Spinal cord (tissue), 10 donors: ENCODE measurements around the gene EFS. TPM values are rescaled to one million over a fixed set of nuclear protein-coding genes. Genes with fewer than 3 reads are reported as not detected.

Experiments
- DNase-seq, 6 donors: peaks; one replicate each; pipeline versions ENCODE4 v3.0.0 to v3.0.0-alpha.2; 2013 to 2015; ENCODE audit warnings: low spot score in 6 of 6, low read depth in 4 of 6
- H3K27ac ChIP-seq: one replicate; pipeline ENCODE4 v1.5.1; 2013; ENCODE audit warnings: low read depth, low read length, control low read depth
- H3K27me3 ChIP-seq: one replicate; pipeline ENCODE4 v1.6.1; 2013; ENCODE audit warnings: low read length; ENCODE audit not compliant: control insufficient read depth, insufficient read depth
- H3K36me3 ChIP-seq: one replicate; pipeline ENCODE4 v1.6.1; 2013; ENCODE audit warnings: low read length; ENCODE audit not compliant: control insufficient read depth, insufficient read depth
- H3K4me1 ChIP-seq: one replicate; pipeline ENCODE4 v1.6.1; 2013; ENCODE audit warnings: low read length; ENCODE audit not compliant: control insufficient read depth, insufficient read depth
- H3K4me3 ChIP-seq: one replicate; pipeline ENCODE4 v1.5.1; 2013; ENCODE audit warnings: low read depth, low read length, control low read depth
- H3K9me3 ChIP-seq: one replicate; pipeline ENCODE4 v1.6.1; 2013; ENCODE audit warnings: low read length; ENCODE audit not compliant: control insufficient read depth, insufficient read depth
- WGBS: methylation state at CpG from one replicate; pipeline ENCODE4 v1.1.5; 2013; ENCODE audit warnings: missing lambda C conversion rate; ENCODE audit not compliant: insufficient coverage; 5-methylcytosine and 5-hydroxymethylcytosine counted together
- polyA plus RNA-seq, 2 donors: library from polyadenylated mRNA; unstranded; fragments of 120-200 nt; gene quantifications; one replicate each; pipeline ENCODE4 v1.2.1, GENCODE V29; 2013; ENCODE audit not compliant: insufficient read length in 2 of 2
- total RNA-seq, 2 donors: library from RNA; depleted of rRNA in 1 of 2; stranded (reverse); fragments of 120-200 nt in 1 of 2; fragments of >200 nt in 1 of 2; gene quantifications; one replicate each; pipeline versions ENCODE4 v1.2.3 to v1.2.4, GENCODE V29; 2013 to 2014
- donor health status: healthy.

EFS gene
- total and polyA plus RNA-seq, 4 donors = 11.1 to 45.6 (median 34.6) TPM

DNA sequence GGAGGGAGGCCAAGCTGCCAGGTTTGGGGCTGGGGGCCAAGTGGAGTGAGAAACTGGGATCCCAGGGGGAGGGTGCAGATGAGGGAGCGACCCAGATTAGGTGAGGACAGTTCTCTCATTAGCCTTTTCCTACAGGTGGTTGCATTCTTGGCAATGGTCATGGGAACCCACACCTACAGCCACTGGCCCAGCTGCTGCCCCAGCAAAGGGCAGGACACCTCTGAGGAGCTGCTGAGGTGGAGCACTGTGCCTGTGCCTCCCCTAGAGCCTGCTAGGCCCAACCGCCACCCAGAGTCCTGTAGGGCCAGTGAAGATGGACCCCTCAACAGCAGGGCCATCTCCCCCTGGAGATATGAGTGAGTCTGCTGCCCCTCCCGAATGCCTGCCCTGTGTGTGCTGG, 8.1 kb upstream of the EFS start:
- Histone ChIP-seq H3K36me3 (peaks cover 3% of the 10 kb centered on the region), H3K27me3 (no peaks in the 10 kb centered on the region), H3K27ac (no peak overlapping the region), H3K4me3 (no peak overlapping the region), H3K4me1 (peaks cover 39% of the 10 kb centered on the region), H3K9me3 (no peaks in the 10 kb centered on the region)
- WGBS = 100% methylated on average over 2 of the region's 3 CpGs
- no peak for DNase-seq

- H3K27ac ChIP-seq = no peak within 1 kb of the TSS
- WGBS = 84% methylated on average over 2 of the region's 2 CpGs
- H3K4me1 ChIP-seq = peaks cover 34% of the 10 kb centered on the region
- peaks cover 3% of the 10 kb centered on the region for H3K36me3 ChIP-seq
- no peak within 1 kb of the TSS for H3K4me3 ChIP-seq
- H3K9me3 ChIP-seq = no peaks in the 10 kb centered on the region
- H3K27me3 ChIP-seq = no peaks in the 10 kb centered on the region
- DNase-seq = no peak
Measured at GRCh38 chr14:23372509-23372908, 7.5 kb upstream of the EFS start, which contains the start of gene IL25. IL25 (plus strand) TSS chr14:23372809.

DNA sequence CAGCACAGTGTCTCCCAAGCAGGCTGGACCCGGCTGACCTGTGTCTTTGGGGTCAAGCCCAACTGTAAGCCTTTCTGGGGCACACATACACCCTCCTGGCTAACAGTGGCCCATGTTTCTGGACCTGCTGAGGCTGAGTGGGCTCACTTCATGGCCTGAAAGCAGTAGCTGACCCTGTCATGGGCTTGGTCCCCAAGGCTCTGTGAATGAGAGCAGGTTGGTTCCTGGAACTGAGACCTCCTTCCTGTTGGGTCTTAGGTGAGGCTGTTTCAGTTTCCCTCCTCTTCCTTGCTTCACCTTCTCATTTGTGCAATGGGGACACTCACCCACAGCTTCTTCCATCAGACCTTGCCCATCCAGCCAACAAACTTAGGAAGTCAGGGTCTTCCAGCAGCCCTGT, 6.9 kb upstream of the EFS start:
- Histone ChIP-seq H3K27me3 (no peaks in the 10 kb centered on the region), H3K4me3 (no peak overlapping the region), H3K27ac (no peak overlapping the region), H3K4me1 (peaks cover 34% of the 10 kb centered on the region), H3K9me3 (no peaks in the 10 kb centered on the region), H3K36me3 (peaks cover 3% of the 10 kb centered on the region)
- 100% methylated on average over 1 of the region's 1 CpG for WGBS
- no peak for DNase-seq

DNA sequence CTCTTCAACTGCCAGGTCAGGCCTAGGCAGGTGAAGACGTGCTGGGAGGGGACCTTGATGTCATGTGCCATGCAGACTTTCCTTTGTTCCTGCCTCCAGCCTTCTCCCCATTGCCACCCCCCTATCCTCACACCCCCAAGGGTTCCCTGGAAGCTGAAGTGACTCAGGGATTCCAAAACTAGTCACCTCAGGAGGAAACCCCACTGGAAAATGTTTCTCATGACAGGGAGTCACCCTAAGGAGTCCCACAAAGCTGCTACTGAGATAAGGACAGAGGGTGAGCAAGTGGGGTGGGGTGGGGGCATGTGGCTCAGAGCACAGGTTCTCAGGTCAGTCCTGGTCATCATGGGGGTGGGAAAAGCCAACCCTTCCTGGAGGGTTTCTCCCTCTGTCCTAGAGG, 5.2 kb upstream of the EFS start:
- Histone ChIP-seq H3K9me3 (no peaks in the 10 kb centered on the region), H3K36me3 (no peaks in the 10 kb centered on the region), H3K27ac (no peak overlapping the region), H3K4me3 (no peak overlapping the region), H3K27me3 (no peaks in the 10 kb centered on the region), H3K4me1 (peaks cover 32% of the 10 kb centered on the region)
- WGBS = no CpG with 5 or more reads among the region's 1 CpG
- DNase-seq = no peak

- peaks cover 48% of the 10 kb centered on the region for H3K4me1 ChIP-seq
- peak overlapping the region; percentile 98 for H3K27ac ChIP-seq
- H3K27me3 ChIP-seq = peaks cover 4% of the 10 kb centered on the region
- peak overlapping the region; percentile 58 for H3K4me3 ChIP-seq
- DNase-seq = peak in 4 of 6 donors; percentile 59 to 90 (median 70)
- WGBS = 8% methylated on average over 32 of the region's 34 CpGs
- H3K9me3 ChIP-seq = no peaks in the 10 kb centered on the region
- no peaks in the 10 kb centered on the region for H3K36me3 ChIP-seq
Measured at GRCh38 chr14:23366426-23366921, 1.5 kb upstream of the EFS start.

- Histone ChIP-seq H3K4me3 (peak overlapping the region; percentile 58), H3K9me3 (no peaks in the 10 kb centered on the region), H3K4me1 (peaks cover 48% of the 10 kb centered on the region), H3K36me3 (no peaks in the 10 kb centered on the region), H3K27ac (peak overlapping the region; percentile 98), H3K27me3 (peaks cover 4% of the 10 kb centered on the region)
- WGBS = 6% methylated on average over 37 of the region's 51 CpGs
- DNase-seq = peak in 4 of 6 donors; percentile 63 to 95 (median 80)
Measured at GRCh38 chr14:23365732-23366425, 907 bp upstream of the EFS start.

DNA sequence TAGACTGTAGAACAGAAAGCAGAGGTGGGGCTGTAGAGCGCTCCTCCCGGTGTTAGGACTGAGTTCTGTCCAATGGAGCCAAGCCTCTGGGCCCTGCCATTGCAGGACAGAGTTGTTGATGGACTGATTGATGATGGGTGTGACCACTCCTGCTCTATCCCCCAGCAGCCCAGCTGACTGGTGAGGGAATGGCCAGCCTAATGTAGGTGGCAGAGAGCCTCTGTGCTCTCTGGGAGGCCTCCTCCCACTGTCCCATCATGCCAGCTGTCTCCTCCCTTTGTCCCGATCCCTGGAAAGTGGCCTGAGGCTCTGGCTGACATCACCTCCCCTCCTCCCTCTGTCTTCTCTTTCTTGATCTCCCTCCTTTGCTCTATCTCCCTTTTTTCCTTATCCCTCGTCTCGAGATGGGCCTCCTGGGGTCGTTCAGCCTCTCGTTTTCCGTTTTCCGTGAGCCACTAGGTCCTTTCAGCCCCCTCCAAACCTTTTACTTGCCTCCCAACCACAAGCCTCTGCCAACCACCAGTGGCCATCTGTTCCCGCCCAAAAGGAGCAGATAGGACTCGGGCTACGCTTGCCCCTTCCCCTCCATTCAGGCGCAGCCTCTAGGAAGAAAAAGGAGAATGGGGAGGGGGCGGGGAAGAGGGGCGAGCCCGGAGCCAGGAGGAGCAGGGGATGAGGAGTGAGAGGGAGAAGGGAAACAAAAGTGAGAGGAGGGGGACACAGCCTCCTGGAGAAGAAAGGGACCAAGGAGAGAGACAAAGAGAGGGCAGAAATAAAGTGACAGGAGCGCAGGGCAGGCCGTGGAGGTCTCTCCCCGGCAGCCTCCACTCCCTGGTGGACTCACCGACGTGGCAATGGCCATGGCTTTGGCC, 572 bp downstream of the EFS start:
- WGBS = 14% methylated on average over 17 of the region's 21 CpGs
- peaks cover 4% of the 10 kb centered on the region for H3K27me3 ChIP-seq
- H3K36me3 ChIP-seq = peaks cover 14% of the 10 kb centered on the region
- peak overlapping the region; percentile 51 for H3K4me3 ChIP-seq
- no peaks in the 10 kb centered on the region for H3K9me3 ChIP-seq
- DNase-seq = peak in 2 of 6 donors; percentile 73 to 88
- H3K27ac ChIP-seq = peak overlapping the region; percentile 98
- H3K4me1 ChIP-seq = peaks cover 62% of the 10 kb centered on the region

DNA sequence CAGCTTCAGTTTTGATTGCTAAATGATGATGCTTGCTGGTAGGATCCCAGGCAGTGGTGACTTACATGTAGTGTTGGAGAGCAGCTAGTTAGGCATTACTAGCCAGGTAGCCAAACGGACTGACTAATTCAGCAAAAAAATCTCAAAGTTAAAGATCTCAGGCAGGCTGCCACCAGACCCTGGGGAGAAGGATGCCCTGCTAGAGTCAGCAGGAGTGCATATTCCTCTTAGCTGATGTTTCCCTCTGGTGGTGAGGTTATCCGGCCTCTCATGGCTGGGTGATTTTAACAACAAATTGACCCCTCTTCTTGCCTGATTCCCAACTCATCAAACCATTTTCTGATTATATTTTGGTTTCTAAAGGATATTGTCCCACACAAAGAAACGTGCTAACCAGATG, 2.8 kb downstream of the EFS start:
- WGBS = 50% methylated on average over 1 of the region's 3 CpGs
- H3K27ac ChIP-seq = peak overlapping the region; percentile 79
- H3K9me3 ChIP-seq = no peaks in the 10 kb centered on the region
- peaks cover 4% of the 10 kb centered on the region for H3K27me3 ChIP-seq
- no peak overlapping the region for H3K4me3 ChIP-seq
- peaks cover 70% of the 10 kb centered on the region for H3K4me1 ChIP-seq
- peaks cover 29% of the 10 kb centered on the region for H3K36me3 ChIP-seq
- DNase-seq = no peak

GRCh38 chr14:23361763-23362162, 3.2 kb downstream of the EFS start:
- Histone ChIP-seq H3K27me3 (peaks cover 4% of the 10 kb centered on the region), H3K9me3 (no peaks in the 10 kb centered on the region), H3K4me3 (no peak overlapping the region), H3K4me1 (peaks cover 67% of the 10 kb centered on the region), H3K27ac (peak overlapping the region; percentile 79), H3K36me3 (peaks cover 31% of the 10 kb centered on the region)
- DNase-seq = no peak
- WGBS = no CpG with 5 or more reads among the region's 6 CpGs
